ENCODE data around the gene FAM107B.

FAM107B gene

GRCh38 chr10:14535457-14536130, 239.1 kb downstream of the FAM107B start:
- DNase-seq (ENCODE audit: low read depth in 2 of 2): no peak

DNA sequence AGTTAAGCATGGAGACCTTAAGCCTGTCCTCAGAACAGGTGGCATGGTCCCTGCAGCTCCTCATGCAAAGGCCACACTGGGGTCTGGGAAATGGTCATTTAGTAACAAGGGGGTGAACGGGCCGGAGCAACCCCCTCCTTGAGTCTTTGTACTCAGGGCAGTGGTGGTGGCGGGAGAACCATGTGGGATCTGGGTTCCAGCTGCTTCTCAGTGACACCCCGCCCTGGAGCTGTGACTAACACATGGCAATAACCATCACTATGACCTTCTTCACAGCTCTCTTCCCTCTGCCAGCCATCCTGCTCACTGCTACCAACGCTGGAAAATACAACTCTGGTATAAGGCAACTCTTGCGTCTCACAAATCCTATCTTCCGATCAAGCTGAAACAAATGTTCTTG, 240.5 kb downstream of the FAM107B start:
- DNase-seq (ENCODE audit: low read depth in 2 of 2): no peak

DNA sequence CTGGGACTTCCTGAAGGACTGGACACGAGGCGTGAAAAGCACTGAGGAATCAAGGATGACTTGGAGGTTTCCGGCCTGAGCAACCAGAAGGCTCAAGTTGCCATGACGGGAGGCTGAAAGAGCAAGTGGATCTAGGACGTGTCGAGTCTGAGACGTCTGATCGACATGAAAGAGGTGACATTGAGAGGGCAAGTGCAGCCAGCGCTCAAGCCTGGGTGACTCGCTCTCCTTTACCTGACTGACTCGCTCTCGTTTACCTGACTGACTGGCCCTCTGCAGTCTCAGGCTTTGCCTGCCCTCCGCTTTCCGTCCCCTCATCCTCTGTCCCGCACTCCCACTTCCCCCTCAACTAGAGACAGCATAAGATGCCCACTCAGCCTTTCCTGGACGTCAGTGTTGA, 241.4 kb downstream of the FAM107B start:
- no peak for DNase-seq (ENCODE audit: low read depth in 2 of 2)

- DNase-seq (ENCODE audit: low read depth in 2 of 2): no peak
These were observed 242.0 kb downstream of the FAM107B start for GRCh38 chr10:14532473-14533251.

GRCh38 chr10:14531974-14532373, 242.7 kb downstream of the FAM107B start:
- DNase-seq (ENCODE audit: low read depth in 2 of 2): no peak

DNA sequence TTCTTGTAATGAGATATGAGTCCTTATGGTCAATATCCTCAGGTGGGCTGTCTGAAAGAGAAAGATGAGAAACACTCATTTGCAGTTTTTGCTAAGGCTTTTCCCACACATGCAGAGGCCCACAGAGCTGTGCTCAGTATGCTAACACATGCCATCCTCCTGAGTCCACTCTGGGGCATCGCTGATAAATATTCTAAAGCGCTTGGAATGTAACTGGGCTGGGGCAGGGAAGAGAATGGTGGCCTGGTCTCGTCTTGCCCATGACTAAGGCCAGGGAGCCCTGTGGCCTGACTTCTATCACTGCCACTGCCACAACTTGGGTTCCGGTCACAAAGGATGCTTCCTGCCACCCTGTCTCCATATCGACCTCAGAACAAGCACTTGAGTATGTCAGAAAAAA, 244.2 kb downstream of the FAM107B start:
- DNase-seq (ENCODE audit: low read depth in 2 of 2): no peak

DNA sequence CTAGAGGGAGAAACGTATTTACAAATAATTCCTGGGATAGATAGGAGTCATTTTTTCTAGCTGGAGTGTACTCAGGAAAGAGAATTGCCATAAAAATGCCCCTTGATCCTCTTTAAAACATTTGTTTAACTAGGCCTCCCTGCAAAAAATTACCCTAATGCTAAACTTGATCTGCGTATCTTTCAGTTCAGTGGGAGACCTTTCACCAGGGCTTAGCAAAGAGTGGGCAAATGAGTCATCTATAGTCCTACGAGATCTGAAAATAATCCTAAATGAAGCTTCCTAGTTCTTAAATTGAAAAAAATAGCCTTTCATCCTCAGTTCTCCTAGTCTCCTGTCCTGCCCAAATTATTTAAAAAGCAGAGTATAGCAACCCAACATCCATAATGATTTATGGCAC, 245.3 kb downstream of the FAM107B start:
- no peak for DNase-seq (ENCODE audit: low read depth in 2 of 2)

- no peak for DNase-seq (ENCODE audit: low read depth in 2 of 2)
These were observed 246.2 kb downstream of the FAM107B start for GRCh38 chr10:14528450-14528849.

DNA sequence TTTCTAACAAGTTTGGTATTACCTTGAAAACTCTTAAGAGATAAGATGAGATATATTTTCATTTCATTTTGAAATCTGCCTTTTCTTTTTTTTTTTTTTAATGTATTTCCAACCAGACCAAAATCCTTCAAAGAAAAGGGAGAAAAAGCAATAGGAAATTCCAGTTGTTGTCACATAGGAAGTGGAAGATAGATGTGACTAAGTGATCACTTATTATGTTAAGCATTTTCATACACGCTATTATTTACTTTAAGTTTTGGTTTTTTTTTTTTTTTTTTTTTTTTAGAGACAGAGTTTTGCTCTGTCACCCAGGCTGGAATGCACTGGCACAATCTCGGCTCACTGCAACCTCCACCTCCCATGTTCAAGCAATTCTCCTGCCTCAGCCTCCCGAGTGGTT, 246.8 kb downstream of the FAM107B start:
- DNase-seq (ENCODE audit: low read depth in 2 of 2): no peak

GRCh38 chr10:14527134-14527844, 247.4 kb downstream of the FAM107B start:
- DNase-seq (ENCODE audit: low read depth in 2 of 2): no peak

GRCh38 chr10:14526326-14526725, 248.4 kb downstream of the FAM107B start:
- no peak for DNase-seq (ENCODE audit: low read depth in 2 of 2)

- no peak for DNase-seq (ENCODE audit: low read depth in 2 of 2)
These were observed 249.9 kb downstream of the FAM107B start for GRCh38 chr10:14524691-14525324.

- no peak for DNase-seq (ENCODE audit: low read depth in 2 of 2)
These were observed 251.4 kb downstream of the FAM107B start for GRCh38 chr10:14523286-14523685.

DNA sequence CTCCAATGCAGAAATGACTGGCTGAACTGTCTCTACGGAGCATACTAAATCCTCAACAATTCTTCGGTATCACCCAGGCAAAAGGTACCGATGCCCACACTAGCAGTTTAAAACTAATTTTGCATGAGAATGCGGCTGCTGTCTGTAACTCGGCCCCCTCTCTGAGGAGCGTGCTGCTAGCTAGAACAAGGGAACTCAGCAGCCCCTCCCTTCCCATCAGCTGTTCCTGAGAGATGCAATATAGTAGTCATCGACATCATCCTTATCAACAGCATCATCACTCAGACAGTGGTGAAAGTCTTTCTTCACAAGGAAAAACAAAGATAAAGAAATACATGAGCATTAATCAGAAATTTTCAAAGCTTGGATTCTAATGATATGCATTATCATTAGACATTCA, 254.9 kb downstream of the FAM107B start:
- no peak for DNase-seq (ENCODE audit: low read depth in 2 of 2)

DNA sequence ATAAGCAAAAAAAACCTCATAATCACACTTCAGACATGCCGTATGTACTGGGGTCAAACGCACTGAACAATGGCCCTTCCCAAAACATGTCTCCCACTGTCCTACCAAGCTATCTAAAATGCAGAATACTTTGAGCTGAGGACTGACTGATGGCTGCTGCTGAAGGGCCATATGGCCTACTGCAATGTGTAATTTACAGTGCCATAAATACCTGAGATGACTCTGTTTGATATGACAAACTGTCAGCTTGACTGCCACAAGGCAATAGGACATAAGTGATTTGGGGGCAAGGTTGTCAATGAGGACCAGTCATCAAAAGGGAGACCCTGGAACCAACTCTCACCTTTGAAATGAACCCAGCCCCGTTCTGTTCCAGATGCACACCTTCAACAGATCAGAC, 256.5 kb downstream of the FAM107B start:
- no peak for DNase-seq (ENCODE audit: low read depth in 2 of 2)

- no peak for DNase-seq (ENCODE audit: low read depth in 2 of 2)
These were observed 261.6 kb downstream of the FAM107B start for GRCh38 chr10:14513123-14513522.

GRCh38 chr10:14510346-14510745, 264.4 kb downstream of the FAM107B start:
- no peak for DNase-seq (ENCODE audit: low read depth in 2 of 2)

DNA sequence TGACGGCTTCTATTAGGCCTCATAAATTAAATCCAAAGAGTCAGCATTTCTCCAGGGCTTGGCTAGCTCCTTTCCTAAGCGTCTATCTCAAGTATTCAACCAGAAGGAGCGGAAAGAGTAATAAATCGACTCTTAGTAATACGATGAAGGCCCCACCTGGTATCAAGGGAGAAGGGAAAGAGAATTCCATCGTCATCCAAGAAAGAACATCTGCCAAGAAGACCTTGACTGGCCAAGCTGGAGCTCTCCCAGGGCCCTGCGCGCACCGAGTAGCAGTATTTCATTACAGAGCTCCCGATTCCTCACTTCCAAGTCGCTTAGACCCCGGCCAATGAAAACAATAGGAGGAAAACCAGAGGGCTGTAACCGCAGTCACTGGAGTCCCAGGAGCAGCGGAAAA, 266.0 kb downstream of the FAM107B start:
- DNase-seq (ENCODE audit: low read depth in 2 of 2): no peak

DNA sequence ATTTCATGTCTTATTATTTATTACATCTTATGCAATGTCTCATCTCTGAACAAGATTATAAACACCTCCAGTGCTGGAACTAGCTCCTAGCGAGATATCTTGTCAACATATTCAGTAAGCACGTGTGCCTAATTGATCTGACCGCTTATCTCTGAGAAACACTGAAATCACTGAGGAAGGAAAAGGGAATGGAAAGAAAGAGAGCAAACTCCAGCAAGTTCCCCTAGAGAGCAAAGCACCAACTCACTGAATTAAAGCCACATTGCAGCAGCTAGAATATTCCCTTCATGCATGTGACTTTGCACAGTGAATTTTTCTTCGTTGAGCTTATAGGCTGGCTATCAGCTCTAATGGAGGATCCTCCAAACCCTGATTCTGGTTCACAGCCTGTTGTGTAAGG, 266.9 kb downstream of the FAM107B start:
- DNase-seq (ENCODE audit: low read depth in 2 of 2): no peak

DNA sequence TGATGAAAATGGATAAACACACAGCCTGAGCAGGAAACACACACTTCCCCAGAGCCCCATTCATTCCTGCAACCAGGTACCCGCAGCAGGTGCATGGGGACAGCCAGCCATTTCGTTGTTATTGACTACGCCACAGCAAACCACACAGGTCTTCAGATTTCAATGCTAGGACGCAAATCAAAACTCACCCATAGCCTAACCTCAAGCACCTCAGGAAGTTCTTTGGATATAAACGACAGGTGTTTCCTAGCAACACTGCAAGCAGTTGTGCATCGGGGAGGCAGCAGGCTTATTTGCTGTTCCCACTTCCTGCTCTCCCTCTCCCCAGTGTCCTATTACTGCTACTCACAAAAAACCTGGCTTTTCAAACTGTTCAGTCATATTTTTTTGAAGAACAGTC, 267.5 kb downstream of the FAM107B start:
- no peak for DNase-seq (ENCODE audit: low read depth in 2 of 2)

DNA sequence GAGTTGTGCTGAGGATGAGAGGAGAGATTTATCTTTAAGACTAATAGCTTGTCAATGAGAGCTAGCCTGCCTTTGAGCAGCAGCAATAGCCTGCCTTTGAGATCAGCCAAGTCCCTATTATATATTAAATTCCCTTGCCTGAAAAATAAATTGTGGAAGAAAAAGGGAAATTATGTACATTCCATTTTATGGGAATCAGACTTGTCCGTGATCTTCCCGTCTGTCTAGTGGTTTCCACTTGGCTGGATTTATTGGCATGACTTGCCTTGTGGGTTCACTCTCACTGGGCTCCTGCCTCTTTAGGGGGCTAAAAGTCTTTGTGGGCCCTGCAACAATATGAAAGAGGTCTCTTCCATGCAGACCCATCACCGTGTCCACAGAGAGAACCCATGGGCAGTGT, 272.3 kb downstream of the FAM107B start:
- no peak for DNase-seq (ENCODE audit: low read depth in 2 of 2)

DNA sequence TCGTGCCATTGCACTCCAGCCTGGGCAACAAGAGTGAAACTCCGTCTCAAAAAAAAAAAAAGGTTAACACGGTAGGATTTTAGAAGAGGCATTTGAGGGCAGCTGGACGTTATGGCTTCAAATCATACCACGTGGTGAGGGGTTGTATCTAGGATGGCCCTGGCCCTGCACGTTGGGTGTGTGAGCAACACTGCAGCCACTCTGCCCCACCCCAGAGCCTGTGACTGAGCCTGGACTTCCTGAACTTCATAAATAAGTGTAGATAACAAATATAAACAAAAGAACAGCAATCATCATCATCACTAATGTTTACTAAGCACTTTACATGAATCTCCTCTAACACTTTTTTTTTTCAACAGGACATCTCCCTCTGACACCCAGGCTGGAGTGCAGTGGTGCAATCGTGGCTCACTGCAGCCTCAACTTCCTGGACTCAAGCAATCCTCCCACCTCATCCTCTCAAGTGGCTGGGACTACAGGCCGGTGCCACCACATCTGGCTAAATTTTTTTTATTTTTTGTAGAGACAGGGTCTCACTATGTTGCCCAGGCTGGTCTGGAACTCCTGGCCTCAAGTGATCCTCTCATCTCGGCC, 274.4 kb downstream of the FAM107B start:
- DNase-seq (ENCODE audit: low read depth in 2 of 2): no peak

All from stimulated activated CD4-positive, alpha-beta T cell treated with anti-CD3 and anti-CD28 coated beads, Interleukin-1b, Interleukin-23, amount 100 ng/mL, for 1 hour (primary cell).